DMS53 (cell line): ENCODE data around the gene MCF2L.

Experiments
- DNase-seq: peaks from one replicate; lab custom pipeline; 2025; lab: John Stamatoyannopoulos, UW

Gene MCF2L

DNA sequence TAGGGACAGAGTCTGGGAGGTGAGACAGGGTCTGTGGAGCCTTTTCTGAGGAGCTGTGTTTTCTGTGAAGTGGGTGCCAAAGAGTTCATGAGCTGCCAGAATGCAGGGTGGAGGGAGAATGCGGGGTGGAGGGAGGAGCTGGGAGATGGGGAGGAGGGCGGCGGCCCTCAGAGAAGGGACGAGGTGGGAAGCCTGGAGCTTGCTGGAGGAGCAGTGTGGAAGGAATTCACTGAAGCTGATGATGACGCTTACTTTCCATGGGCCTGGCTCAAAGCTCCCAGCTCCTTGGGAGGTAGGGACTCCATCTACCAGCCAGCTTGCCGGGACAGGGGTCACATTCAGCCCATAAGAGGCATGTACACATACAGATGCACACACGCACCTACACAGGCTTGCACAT, 62.5 kb downstream of the MCF2L start:
- no peak for DNase-seq

DNA sequence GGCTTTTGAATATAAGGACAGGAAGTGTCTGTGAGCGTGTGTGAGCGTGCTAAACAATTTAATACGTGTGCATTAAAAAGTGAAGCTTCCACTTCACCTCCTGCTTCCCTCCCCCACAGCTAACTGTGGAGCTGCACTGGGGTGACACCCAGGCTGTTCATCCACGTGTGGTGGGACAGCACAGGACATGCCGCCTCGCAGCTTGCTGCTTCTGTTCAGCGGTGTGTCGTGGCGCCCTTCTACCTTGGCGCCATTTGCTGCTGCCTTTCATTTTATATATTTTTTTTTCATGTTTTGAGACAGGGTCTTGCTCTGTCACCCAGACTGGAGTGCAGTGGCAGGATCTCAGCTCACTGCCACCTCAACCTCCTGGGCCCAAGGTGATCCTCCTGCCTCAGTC, 63.3 kb downstream of the MCF2L start:
- no peak for DNase-seq

DNA sequence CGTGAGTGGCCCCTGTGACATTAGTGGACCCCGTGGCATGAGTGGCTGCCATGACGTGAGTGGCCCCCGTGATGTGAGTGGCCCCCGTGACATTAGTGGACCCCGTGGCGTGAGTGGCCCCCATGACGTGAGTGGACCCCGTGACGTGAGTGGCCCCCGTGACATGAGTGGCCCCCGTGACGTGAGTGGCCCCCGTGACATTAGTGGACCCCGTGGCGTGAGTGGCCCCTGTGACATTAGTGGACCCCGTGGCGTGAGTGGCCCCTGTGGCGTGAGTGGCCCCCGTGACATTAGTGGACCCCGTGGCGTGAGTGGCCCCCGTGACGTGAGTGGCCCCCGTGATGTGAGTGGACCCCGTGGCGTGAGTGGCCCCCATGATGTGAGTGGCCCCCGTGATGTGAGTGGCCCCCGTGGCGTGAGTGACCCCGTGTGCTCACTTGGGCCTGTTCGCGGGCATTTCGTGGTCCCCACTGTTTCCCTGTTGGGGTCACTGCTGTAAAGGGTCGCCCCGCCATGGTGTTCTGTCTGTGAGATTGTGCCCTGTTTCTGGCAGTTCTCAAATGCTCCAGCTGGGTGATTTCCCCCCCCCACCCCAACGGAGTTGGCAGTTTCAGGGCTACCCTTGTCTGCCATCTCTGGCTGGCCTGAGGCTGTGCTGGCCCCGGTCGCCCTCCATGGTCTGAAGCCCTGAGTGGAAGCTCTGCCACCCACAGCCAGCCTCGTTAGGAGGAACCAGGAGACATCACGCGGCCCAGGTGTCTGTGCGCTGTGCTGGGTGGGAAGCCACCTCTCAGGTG, 64.2 kb downstream of the MCF2L start:
- no peak for DNase-seq

DNA sequence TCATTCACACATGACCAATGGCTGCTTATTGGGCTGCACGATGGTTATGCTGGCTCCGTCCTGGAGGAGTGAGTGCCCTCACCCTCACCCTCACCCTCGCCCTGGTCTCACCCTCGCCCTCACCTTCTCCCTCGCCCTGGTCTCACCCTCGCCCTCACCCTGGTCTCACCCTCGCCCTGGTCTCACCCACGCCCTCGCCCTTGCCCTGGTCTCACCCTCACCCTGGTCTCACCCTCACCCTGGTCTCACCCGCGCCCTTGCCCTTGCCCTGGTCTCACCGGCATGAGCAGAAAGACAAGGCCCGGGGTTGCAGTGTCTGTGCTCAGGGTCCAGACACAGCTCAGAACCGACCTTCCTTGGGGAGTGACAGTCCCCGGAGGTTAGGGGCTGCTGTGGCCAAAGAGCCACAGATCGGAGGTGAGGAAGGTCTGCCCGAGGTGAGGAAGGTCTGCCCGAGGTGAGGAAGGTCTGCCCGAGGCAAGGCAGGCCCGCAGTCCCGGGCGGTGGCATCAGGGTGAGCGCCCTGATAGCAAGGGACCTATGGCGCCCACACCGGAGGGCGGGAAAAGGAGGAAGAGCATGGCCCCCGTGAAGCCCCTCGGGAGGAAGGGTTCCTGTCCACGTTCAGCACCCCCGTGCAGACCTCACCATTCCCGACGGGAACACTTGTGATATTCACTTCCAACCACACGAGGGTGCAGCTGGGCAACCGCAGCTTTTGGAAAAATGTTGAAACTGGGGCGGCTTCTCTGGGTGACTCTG, 65.6 kb downstream of the MCF2L start:
- no peak for DNase-seq

DNA sequence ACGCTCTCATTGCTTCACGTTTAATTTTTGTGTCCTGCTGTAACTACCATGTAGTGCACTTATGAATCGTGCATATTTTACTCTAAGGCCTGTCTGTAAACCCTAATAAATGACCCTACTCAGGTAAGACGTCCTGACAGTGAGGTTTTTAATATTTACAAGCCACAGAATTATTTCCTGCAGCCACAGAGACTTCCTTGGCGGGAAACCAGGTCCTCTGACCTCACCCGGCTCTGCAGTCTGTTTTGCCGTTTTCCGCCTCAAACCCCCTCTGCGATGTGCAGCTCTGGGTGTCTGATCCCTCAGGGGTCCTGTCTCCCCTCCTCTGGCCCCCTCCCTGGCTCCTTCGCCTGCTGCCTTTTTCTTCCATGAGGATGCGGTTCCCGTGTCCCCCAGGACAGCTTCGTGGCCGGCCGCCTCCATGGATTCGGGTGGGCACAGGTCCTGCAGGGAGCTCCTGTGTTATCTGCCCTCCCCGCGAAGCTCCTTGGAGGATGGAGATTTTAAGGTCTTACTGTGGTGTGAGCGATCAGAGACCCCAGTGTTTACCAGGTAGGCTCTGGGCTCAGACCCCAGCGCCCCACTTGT, 66.3 kb downstream of the MCF2L start:
- DNase-seq = no peak

DNA sequence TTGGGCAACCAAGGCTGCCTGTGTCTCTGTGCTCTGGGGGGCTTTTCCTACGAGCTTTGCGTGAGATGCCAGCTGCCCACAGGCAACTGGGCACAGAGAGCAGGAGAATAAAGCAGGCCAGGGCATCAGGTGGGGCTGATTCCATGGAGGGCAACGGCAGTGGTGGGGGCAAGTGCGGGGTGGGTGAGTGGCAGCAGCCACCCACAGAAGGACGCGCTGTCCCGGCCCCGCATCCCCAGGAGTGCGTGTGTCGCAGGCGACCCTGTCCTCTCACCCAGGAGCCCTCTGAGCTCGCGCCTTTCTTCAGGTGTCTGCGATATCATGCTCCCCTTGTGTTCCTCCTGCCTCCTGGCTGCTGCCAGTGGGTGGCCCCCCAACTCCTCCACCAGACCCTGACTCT, 67.4 kb downstream of the MCF2L start:
- no peak for DNase-seq

DNA sequence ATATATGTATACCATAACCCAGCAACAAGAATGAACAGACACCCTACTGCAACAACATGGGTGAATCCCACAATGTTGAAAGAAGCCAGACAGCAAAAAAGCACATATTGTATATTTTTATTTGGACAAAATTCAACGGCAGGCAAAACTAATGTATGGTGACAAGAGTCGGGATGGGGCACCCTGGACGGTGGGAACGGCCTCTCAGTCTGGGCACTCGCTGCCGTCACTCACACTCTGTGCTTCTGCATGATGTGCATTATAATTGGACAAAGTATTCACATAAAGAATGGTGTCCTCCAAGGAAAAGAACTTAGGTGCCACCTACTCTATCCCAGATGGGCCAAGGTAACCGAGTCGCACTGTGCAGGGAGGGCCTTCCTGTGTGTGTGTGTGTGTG, 71.0 kb downstream of the MCF2L start:
- no peak for DNase-seq

DNA sequence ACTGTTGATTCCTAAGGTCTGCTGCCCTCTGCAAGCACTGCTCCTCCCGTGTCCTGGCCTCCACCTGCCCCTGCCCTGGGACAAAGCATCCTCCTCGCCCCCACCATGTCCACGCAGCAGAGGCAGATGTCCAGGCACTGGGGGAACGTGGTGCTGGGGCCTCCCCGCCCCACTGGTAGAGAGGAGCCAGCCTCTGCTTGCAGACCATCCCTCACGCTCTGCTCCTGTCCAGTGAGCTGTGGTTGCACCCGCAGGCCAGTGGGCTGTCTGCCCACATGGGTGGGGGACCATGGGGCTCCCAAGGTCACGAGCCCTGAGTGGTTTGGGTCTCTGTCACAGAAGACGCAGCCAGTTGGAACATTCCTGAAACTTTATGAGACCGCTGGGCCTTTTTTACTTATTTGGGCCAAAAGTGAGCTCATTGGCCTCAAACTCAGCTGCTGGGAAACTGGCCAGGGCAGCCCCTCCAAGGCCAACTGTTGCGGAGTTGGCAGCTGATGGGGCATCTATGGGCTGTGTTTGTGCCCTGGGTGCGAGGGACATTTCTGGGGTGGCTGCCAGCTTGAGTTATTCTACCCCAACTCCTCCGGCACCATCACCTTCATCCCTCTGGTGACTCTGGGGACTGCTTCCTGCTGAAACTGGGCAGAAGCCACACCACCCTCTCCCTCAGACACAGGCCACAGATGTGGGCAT, 71.7 kb downstream of the MCF2L start:
- no peak for DNase-seq

DNA sequence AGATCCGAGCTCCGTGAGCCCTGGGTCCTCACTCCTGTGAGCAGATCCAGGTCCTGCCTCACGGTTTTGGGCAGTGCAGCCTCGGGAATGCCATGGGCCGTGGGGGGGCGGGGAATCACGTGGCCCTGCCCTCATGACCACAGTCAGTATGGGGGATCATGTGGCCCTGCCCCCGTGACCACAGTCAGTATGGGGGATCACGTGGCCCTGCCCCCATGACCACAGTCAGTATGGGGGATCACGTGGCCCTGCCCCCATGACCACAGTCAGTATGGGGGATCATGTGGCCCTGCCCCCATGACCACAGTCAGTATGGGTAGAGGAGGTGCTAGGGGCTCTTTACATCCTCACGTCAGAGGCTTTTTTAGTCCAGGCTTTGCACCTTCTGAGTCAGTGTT, 72.3 kb downstream of the MCF2L start:
- DNase-seq = no peak

DNA sequence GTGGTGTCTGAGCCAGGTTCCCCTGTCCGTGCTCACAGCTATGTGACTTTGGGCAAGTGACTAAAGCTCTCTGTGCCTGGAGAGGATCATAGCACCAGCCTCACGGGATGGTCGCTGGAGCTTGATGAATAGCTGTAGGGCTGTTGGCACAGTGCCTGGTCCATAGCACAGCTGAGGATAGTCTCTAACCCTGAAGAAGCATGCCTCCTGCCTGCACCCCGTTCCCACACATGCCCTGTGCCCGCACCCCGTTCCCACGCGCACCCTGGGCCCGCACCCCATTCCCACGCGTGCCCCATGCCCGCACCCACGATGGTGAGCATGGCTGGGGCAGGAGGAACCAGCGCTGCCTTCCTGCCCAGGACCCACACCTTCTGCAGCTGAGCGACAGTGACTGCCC, 72.9 kb downstream of the MCF2L start:
- no peak for DNase-seq

DNA sequence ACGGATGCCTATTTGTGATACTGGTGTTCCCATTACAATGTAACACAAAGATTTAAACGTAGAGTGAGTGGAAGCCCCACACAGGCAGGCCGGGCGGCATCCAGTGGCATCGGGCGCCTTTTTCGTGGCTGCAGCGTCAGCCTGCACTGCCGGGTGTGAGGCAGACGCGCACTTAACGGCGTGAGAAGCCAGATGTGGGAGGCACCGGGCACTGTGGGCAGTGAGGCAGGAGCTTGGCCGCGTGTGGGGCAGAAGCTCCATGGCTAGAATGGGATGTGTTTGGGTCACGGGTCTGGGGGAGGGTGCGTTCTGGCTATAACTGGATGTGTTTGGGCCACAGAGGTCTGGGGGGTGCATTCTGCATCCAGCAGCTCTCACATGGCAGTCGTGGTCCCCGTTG, 73.4 kb downstream of the MCF2L start:
- DNase-seq = no peak

DNA sequence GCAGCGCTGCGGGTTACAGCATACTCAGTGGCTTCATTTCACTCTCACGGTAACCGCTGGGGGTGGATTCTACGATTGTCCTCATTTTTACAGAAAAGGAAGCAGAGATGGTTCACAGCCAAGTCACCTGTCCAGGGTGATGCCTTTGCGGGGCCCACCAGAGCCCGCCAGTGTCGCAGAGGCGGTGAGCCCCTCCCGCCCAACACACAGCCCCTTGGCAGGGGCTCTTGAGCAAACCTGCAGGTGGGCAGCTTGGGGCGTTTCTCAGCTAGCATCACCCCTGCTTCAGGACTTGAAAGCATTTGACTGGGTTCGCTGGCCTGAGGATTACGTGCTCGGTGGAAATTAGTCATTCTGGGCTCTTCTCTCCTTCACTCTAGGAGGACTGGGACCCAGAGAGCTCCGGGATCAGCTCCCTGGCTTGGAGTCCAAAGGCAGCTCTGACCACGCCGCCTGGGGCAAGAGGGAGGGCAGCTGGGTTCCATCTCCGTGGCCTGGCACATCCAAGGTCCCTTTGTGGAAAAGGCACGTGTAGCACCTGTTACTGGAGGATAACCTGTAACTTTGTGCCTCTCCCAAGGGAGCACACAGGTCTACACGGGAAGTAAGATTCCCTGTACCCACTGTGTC, 74.1 kb downstream of the MCF2L start:
- no peak for DNase-seq

DNA sequence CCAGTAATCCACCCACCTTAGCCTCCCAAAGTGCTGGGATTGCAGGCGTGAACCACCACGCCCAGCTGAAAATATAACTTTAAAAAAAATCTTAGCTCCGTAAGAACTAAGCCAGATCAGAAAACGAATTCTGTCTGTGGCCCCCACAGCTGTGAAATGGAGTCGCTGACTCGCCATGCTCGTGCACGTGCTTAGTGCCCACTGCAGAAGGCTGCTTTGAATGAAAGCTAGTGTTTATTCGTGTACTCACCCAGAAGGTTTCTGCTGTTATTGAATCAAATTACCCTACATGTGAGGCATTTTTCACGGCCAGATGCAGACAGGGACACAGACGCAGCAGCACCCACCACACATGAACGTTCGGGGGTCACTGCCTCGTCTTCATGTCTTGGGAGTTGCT, 74.9 kb downstream of the MCF2L start:
- DNase-seq = no peak

DNA sequence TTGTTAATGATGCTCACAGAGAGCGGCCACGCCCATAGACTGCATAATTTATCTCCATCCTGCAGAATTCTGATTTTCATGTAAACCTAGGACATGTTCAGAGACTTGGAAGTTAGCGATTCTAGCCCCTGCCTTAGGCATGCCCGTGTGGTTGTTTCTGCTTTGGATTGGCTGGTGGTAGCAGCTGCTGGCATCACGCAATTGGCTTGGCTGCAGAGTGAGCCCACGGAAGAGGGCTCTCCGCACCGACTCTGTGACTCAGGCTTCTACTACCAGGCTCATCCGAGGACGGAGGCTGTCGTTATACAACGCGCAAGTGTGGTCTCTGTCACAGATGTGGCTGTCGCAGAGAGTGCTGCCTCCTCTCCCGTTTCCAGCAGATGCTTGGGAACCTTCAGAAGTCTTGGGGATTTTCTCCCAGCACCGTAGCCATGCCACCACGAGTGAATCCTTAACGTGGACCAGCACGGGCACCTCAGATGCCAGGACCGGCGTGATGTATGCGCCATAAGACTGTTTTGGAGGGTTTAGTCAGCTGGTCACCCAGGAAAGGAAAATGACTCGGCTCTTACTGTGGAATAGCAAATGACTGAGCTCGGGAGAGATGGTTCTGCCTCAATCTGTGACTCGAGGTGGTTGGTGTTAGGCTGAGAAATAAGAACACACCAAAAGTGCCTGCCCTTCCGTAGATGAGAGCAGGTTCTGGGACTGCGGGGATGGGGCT, 75.5 kb downstream of the MCF2L start:
- no peak for DNase-seq

DNA sequence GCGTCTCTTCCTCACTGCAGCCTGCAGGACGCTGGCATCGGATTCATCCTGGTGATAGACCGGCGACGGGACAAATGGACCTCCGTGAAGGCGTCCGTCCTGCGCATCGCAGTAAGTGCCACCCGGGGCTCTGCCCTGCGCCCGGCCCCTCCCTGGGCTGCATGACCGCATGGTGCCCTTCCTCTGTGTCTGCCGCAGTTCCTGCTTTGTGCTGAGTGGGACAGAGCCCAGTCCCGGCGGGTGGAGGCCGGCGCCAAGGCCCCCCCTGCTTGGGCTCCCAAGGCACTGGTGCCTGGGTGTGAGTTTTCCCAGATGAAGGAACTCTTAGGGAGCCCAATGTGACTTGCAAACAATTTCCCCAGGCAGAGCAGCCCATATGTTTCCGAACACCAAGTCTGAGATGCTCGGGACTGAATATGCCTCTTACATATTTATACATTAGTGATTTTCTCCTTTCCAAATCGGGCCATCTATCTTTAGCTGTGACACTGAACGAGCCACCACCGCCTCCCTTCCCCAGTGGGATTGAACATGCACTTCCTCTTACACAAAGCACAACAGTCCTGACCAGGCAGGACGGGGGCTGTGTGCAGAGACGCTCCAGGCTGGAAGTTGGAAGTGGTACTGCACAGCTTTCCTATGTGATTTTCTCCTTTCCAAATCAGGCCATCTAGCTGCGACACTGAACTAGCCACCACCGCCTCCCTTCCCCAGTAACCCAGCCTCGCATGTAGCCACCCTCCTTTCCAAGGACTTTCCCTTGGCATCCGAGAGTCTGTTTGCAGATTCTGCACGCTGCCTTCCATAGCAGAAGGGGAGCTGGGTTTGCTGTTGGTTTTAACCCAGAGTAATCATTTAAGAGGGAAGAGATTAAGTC, 76.5 kb downstream of the MCF2L start:
- no peak for DNase-seq

DNA sequence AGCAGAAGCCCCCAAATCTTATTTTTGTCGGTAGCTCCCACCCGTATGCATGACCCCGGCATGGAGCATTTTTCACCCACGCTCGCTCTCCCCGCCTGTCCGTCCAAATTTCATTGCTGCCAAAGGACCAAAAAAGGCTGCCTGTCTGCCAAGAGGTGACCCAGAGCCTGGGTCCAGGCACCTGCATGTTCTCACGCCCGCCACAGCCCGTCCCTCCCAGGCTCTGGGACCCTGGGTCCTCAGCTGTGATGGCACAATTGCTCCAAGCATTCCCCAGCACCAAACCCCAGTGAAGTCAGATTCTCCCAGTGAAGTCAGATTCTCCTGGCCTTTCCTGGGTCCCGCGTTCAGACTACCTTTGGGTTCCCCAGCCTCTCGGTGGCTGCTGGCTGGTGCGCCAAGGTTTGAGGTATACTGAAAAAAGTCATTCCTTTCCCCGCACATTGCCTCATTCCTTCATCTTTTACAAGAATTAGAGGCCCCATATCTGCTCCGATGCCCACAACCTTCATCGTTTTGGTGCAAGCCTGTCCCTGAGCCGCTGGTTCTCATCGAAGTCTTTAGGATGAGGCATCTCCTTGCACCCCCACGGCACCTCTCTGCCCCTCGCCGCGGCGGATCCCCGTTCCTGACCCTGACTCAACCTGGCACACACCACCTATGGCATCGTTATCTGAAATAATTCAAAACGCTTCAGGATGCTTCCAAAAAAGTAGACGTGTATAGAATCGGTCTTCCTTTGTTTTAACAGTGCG, 77.3 kb downstream of the MCF2L start:
- no peak for DNase-seq

DNA sequence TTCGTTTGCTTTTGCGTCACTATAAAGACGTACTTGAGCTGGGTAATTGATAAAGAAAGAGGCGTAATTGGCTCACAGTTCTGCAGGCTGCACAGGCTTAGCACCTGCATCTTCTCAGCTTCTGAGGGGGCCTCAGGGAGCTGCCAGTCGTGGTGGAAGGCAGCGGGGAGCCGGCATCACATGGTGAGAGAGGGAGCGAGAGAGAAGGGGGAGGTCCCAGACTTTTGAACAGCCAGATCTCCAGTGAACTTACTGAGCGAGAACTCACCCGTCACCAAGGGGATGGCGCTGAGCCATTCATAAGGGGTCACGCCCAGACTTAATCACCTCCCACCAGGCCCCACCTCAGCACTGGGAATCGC, 77.8 kb downstream of the MCF2L start:
- DNase-seq = no peak

DNA sequence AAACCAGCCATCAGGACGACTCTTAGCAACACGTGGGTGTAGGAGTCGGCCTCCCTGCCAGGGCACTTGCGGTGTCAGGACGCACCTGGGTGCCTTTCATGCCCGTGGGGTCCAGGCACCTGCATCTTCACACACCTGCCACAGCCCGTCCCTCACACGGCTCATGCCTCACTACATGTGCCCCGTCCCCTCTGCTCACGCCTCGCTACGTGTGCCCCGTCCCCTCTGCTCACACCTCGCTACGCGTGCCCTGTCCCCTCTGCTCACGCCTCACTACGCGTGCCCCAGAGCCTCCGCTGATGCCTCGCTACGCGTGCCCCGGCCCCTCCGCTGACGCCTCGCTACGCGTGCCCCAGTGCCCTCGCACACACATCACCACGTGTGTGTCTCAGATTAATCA, 78.6 kb downstream of the MCF2L start:
- DNase-seq = no peak

DNA sequence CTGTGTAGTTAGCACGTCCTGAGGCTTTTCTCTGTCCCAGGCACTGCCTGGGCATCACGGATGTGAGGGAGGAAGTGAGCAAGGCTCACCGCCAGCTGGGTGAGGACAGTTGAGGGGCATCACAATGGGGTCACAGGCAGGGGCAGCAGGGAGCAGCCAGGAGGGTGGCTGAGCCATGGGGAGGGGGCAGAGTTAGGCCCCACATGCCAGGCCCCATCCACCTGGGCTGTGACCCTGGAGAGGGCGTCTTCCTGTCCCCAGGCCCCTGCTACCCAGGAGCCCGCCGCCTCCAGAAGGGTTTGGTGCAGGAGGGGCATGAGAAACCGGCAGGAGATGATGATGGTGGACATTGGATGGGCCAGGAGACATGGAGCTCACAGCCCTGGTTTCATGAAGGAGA, 79.8 kb downstream of the MCF2L start:
- no peak for DNase-seq

DNA sequence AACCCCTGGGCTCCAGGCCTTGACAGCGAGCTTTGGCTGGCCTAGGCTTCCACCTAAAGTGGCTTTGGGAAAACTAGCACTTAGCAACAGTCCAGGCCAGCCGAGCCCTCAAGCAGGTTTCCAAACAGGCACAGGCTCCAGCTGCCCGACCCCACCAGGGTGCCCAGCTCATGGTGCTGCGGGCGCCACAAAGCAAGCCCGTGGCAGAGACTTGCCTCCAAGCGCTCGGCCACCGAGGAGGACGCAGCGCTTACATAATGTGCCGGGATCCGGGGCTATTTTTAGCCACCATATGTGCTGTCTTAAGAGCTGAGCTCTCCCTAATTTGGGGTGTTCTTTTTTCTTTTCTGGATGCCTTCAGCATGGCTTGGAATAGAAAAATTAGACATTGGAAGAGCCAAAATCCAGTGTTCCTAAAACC, 80.5 kb downstream of the MCF2L start:
- DNase-seq = no peak
